Endothelial cell of umbilical vein (primary cell): Measurements from ENCODE around the gene CLP1. TPM values are rescaled to one million over a fixed set of nuclear protein-coding genes. Genes with fewer than 3 reads are reported as not detected.

Experiments
- BruUV-seq: library from RNA; stranded (reverse); fragments of 400-500 nt; replicated peaks from 2 replicates; lab custom pipeline; 2021; lab: Mats Ljungman, UMichigan
- CTCF ChIA-PET: fragments of 300-600, 350-600 bp; sonication (Branson Sonifier 250); formaldehyde crosslinking; loops from one replicate; lab custom pipeline; 2021; ENCODE audit warnings: antibody characterized with exemption, inconsistent platforms; lab: Charles Lee
- POLR2A ChIA-PET: fragments of 300-600, 350-600 bp; sonication (Branson Sonifier 250); formaldehyde crosslinking; loops from one replicate; lab custom pipeline; 2021; ENCODE audit warnings: antibody characterized with exemption, inconsistent platforms; lab: Charles Lee
- DNase-seq: peaks from one replicate; pipeline ENCODE4 v3.0.0-alpha.2; 2011; ENCODE audit warnings: low read depth, low spot score
- FAIRE-seq: peaks from 2 replicates; lab custom pipeline; 2011; peaks lifted over from hg19 to GRCh38; lab: Jason Lieb, UNC
- H2AFZ ChIP-seq: 2 replicates; pipeline ENCODE4 v1.6.0; 2012; ENCODE audit warnings: low read depth, low read length, control low read depth, inconsistent platforms
- H3K27ac ChIP-seq: 2 replicates; pipeline ENCODE4 v1.5.1; 2011; ENCODE audit warnings: low read depth, mild to moderate bottlenecking, control low read depth, low read length, moderate library complexity; ENCODE audit not compliant: insufficient read depth
- H3K27me3 ChIP-seq, 2 experiments: 2 replicates each; pipeline versions ENCODE4 v1.6.0 to v1.6.1; 2011; ENCODE audit warnings: low read length in 2 of 2, mixed read lengths in 1 of 2; ENCODE audit not compliant: control insufficient read depth in 2 of 2, insufficient read depth in 2 of 2
- H3K36me3 ChIP-seq, 2 experiments: 2 replicates in 1 of 2; 3 replicates in 1 of 2; pipeline ENCODE4 v1.5.1; 2011; ENCODE audit warnings: low read length in 2 of 2, mild to moderate bottlenecking in 1 of 2, moderate library complexity in 1 of 2; ENCODE audit not compliant: control insufficient read depth in 2 of 2, insufficient read depth in 2 of 2; ENCODE audit errors: extremely low read depth in 1 of 2
- H3K4me1 ChIP-seq: 3 replicates; pipeline ENCODE4 v1.5.1; 2011; ENCODE audit warnings: mild to moderate bottlenecking, low read length; ENCODE audit not compliant: control insufficient read depth, insufficient read depth; ENCODE audit errors: extremely low read depth
- H3K4me2 ChIP-seq: 2 replicates; pipeline ENCODE4 v1.6.1; 2011; ENCODE audit warnings: low read length, control low read depth, mixed read lengths; ENCODE audit not compliant: insufficient read depth
- H3K4me3 ChIP-seq, 3 experiments: fragments of 200-600 bp in 1 of 3; sonication (generic), shearing (Covaris generic) in 1 of 3; replicated peaks in 1 of 3; 2 replicates each; pipeline ENCODE4 v1.5.1; 2011 to 2016; ENCODE audit warnings: control low read depth in 3 of 3, low read length in 3 of 3, mild to moderate bottlenecking in 2 of 3, inconsistent platforms in 1 of 3, low read depth in 1 of 3, moderate library complexity in 1 of 3; ENCODE audit not compliant: insufficient read depth in 1 of 3
- H3K79me2 ChIP-seq: 2 replicates; pipeline ENCODE4 v1.6.0; 2012; ENCODE audit warnings: low read length, inconsistent platforms; ENCODE audit not compliant: control insufficient read depth, insufficient read depth
- H3K9ac ChIP-seq: replicated peaks from 2 replicates; pipeline ENCODE3; 2011; ENCODE audit warnings: low read length, control low read depth; ENCODE audit not compliant: insufficient read depth; ENCODE audit errors: extremely low read depth
- H3K9me1 ChIP-seq: replicated peaks from 3 replicates; pipeline ENCODE4 v1.6.0; 2011; ENCODE audit warnings: mild to moderate bottlenecking, low read length; ENCODE audit not compliant: control insufficient read depth, insufficient read depth; ENCODE audit errors: extremely low read depth
- H3K9me3 ChIP-seq: replicated peaks from 2 replicates; pipeline ENCODE4 v1.5.1; 2012; ENCODE audit warnings: low read length, inconsistent platforms; ENCODE audit not compliant: control insufficient read depth, insufficient read depth
- H4K20me1 ChIP-seq: replicated peaks from 2 replicates; pipeline ENCODE3; 2011; ENCODE audit warnings: mild to moderate bottlenecking, low read length; ENCODE audit not compliant: control insufficient read depth, insufficient read depth; ENCODE audit errors: extremely low read depth
- EZH2 ChIP-seq: IDR thresholded peaks from 2 replicates; pipeline ENCODE4 v1.6.1; 2012; ENCODE audit warnings: borderline replicate concordance, low read depth, mild to moderate bottlenecking, moderate library complexity, low read length, inconsistent platforms; ENCODE audit not compliant: severe bottlenecking
- FOS ChIP-seq: IDR thresholded peaks from 2 replicates; pipeline ENCODE4 v1.6.1; 2011; ENCODE audit warnings: mild to moderate bottlenecking, low read length, moderate library complexity, borderline replicate concordance; ENCODE audit not compliant: insufficient read depth
- GATA2 ChIP-seq: IDR thresholded peaks from 2 replicates; pipeline ENCODE4 v1.7.0; 2011; ENCODE audit warnings: low read depth, mild to moderate bottlenecking, moderate library complexity, mixed read lengths, low read length; ENCODE audit not compliant: insufficient read length, insufficient read depth
- JUN ChIP-seq: IDR thresholded peaks from 2 replicates; pipeline ENCODE4 v1.6.1; 2011; ENCODE audit warnings: borderline replicate concordance, low read depth; ENCODE audit not compliant: insufficient read length, insufficient read depth
- MAX ChIP-seq: IDR thresholded peaks from 2 replicates; pipeline ENCODE4 v1.6.1; 2011; ENCODE audit not compliant: insufficient read depth, insufficient read length
- MYC ChIP-seq: IDR thresholded peaks from one replicate; pipeline ENCODE4 v1.6.1; 2011; ENCODE audit warnings: mild to moderate bottlenecking, low read depth, low read length
- POLR2A ChIP-seq: IDR thresholded peaks from 2 replicates; pipeline ENCODE4 v1.6.1; 2012; ENCODE audit warnings: low read depth, mild to moderate bottlenecking, control low read depth, low read length
- POLR2AphosphoS5 ChIP-seq: IDR thresholded peaks from 2 replicates; pipeline ENCODE4 v1.6.1; 2012; ENCODE audit warnings: low read depth, mild to moderate bottlenecking, control low read depth, low read length, moderate library complexity; ENCODE audit not compliant: insufficient read depth
- dilution Hi-C: fragments of 300-500 bp; cut with MboI; formaldehyde crosslinking; loops from one replicate; pipeline ENCODE4 v1.15.0; 2019; ENCODE audit warnings: low sequenced_read_pairs; ENCODE audit not compliant: extremely low pct_ligation_motif_present
- intact Hi-C: fragments of 100-400 bp; cut with micrococcal nuclease; formaldehyde crosslinking; loops from one replicate; pipeline ENCODE4 v1.10.0; 2022
- polyA plus RNA-seq, 4 experiments: library from polyadenylated mRNA; depleted of rRNA in 3 of 4; stranded (reverse) in 3 of 4; unstranded in 1 of 4; fragments of >200 nt; gene quantifications; 2 replicates each; pipeline versions ENCODE4 v1.2.1 to v1.2.3, GENCODE V29; 2011 to 2012; ENCODE audit warnings: missing spikeins in 1 of 4
- total RNA-seq: library from RNA; stranded (reverse); gene quantifications from 2 replicates; pipeline ENCODE4 v1.2.3, GENCODE V29; 2021
- TF ChIP-seq, protein P1 (sequence below), 2 donors: IDR thresholded peaks; 1 replicate in 1 of 2; 2 replicates in 1 of 2; pipeline ENCODE4 v1.5.1; 2011; ENCODE audit warnings: low read length in 2 of 2, mild to moderate bottlenecking in 2 of 2, moderate library complexity in 2 of 2, control low read depth in 1 of 2, inconsistent platforms in 1 of 2, low read depth in 1 of 2; ENCODE audit not compliant: insufficient read depth in 1 of 2; ENCODE audit errors: extremely low read depth in 1 of 2

The CLP1 gene
- total and polyA plus RNA-seq, 2 donors (not counting 3 experiments of a cell fraction or from before 2014, with no cell fraction given), result 17.9 to 20.8 TPM

DNA sequence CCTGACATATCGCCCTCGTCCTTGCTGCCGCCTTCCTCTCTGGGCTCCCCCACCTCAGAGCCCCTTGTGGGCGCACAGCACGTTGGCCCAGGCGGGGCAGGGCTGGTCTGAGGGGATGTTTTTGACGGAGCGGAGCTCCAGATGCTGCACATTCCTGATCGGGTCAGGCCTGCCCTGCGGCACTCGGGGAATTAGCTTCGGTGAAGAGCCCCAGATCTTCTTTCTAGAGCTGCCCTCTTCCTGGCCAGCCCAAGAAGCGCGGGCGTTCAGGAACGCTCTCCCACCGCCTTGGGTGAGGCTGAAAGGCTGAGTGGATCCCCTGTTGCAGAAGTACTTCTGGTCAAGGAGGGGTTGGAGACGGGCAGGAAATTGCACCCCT, 19.9 kb upstream of the CLP1 start:
- Histone ChIP-seq H2AFZ (peak overlapping the region; percentile 98), H3K9me1 (no peaks in the 10 kb centered on the region), H3K9ac (peak overlapping the region; percentile 89), H3K4me1 (peaks cover 24% of the 10 kb centered on the region), H3K9me3 (no peaks in the 10 kb centered on the region), H3K36me3 (no peaks in the 10 kb centered on the region), H3K4me3 (peak overlapping the region; percentile 49 to 74 (median 55)), H3K27me3 (peaks cover 4 to 7% of the 10 kb centered on the region in 2 experiments), H3K4me2 (peak overlapping the region; percentile 92), H3K27ac (no peak overlapping the region), H4K20me1 (no peaks in the 10 kb centered on the region), H3K79me2 (peaks cover 18% of the 10 kb centered on the region)
- BruUV-seq, result no TSS peak
- intact Hi-C loops, result loop anchor here (1.0 to 2.0 kb wide), 3 partner anchors 20 to 213 kb away; partner anchors contain the start of gene CLP1
- POLR2A ChIA-PET, result no interaction called here
- dilution Hi-C loops, result no loop called here
- no peak for TF ChIP-seq MAX
- TF ChIP-seq MYC, result no peak
- no peak for TF ChIP-seq EZH2
- TF ChIP-seq POLR2AphosphoS5, result no peak
- TF ChIP-seq JUN, result no peak
- no peak for DNase-seq
- FAIRE-seq, result no peak
- CTCF ChIA-PET, result interaction anchor here (2.1 kb wide), 1 partner anchor 70 kb away, joined by 7 read pairs; the partner anchor contains the start of gene UBE2L6

DNA sequence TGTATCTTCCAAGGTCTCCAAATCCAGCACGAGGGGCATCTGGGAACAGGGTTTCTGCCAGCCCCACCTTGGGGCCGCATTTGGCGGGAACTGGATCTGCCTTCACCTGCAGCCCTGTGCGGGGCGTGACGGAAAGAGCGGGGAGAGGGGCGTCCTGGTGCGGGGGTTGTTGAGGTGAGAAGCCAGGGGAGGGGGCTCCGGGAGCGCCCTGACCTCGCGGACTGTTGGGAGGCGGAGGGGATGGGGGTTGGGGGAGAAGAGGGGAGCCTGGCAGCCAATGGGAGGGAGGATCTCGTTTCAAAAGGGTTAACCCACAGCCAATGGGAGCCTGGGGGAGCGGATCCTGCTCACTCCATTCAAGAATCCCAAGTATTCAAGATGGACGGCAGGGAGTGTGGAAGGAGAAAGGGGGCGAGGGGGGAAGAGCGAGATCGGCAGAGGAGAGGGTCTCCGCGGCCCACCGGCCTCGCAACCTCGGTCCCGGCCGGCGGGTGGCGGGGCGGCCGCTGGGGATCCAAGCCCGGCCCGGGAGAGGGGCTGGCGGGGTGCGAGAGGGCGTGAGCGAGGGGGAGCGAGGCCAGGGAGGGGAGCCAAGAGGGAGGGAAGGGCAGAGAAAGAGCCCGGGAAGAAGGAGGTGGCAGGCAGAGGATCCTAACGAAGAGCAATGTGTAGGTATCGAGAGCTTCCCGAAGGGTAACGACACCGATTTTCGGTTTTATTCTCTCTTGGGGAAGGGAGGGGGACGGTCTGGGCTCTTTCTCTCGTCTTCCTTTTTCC, 19.4 kb upstream of the CLP1 start:
- Histone ChIP-seq H3K79me2 (peaks cover 18% of the 10 kb centered on the region), H3K27ac (peak overlapping the region; percentile 81), H3K27me3 (peaks cover 2 to 7% of the 10 kb centered on the region in 2 experiments), H2AFZ (peak overlapping the region; percentile 98), H3K4me1 (peaks cover 24% of the 10 kb centered on the region), H3K4me2 (peak overlapping the region; percentile 92), H3K36me3 (no peaks in the 10 kb centered on the region), H3K9ac (peak overlapping the region; percentile 89), H3K9me3 (no peaks in the 10 kb centered on the region), H4K20me1 (no peaks in the 10 kb centered on the region), H3K9me1 (no peaks in the 10 kb centered on the region), H3K4me3 (peak overlapping the region; percentile 55 to 87 (median 74))
- BruUV-seq, result no TSS peak
- intact Hi-C loops (loop anchor here (1.0 to 2.0 kb wide), 3 partner anchors 19 to 213 kb away; partner anchors contain the start of gene CLP1), dilution Hi-C loops (no loop called here)
- ChIA-PET POLR2A (no interaction called here), CTCF (interaction anchor here (2.1 to 4.1 kb wide), 2 partner anchors 68 to 70 kb away, joined by 7 to 154 read pairs; partner anchors contain the start of gene UBE2L6)
- FAIRE-seq (peak; percentile 93), DNase-seq (peak; percentile 80)
- TF ChIP-seq POLR2AphosphoS5 (peak; percentile 64), EZH2 (no peak), MAX (no peak), GATA2 (no peak), FOS (no peak), JUN (no peak), MYC (no peak), POLR2A (peak; percentile 82)
- TF ChIP-seq, protein P1, sequence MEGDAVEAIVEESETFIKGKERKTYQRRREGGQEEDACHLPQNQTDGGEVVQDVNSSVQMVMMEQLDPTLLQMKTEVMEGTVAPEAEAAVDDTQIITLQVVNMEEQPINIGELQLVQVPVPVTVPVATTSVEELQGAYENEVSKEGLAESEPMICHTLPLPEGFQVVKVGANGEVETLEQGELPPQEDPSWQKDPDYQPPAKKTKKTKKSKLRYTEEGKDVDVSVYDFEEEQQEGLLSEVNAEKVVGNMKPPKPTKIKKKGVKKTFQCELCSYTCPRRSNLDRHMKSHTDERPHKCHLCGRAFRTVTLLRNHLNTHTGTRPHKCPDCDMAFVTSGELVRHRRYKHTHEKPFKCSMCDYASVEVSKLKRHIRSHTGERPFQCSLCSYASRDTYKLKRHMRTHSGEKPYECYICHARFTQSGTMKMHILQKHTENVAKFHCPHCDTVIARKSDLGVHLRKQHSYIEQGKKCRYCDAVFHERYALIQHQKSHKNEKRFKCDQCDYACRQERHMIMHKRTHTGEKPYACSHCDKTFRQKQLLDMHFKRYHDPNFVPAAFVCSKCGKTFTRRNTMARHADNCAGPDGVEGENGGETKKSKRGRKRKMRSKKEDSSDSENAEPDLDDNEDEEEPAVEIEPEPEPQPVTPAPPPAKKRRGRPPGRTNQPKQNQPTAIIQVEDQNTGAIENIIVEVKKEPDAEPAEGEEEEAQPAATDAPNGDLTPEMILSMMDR (IDR thresholded peaks at IDR 0.05; ENCODE audit: extremely low read depth in 1 of 2, insufficient read depth in 1 of 2, low read depth in 1 of 2, low read length in 2 of 2), result no peak
